GM19397 (cell line): ENCODE results near the gene MCEMP1.
A peak's percentile ranks its signal among the peaks of the same experiment; 100 is the strongest.

Experiments
- ATAC-seq: cut with Tn5 transposase; IDR thresholded peaks from one replicate; pipeline ENCODE4 v1.9.1; 2021; ENCODE audit warnings: mild to moderate bottlenecking, moderate library complexity; ENCODE audit not compliant: unreplicated experiment

The MCEMP1 gene, protein sequence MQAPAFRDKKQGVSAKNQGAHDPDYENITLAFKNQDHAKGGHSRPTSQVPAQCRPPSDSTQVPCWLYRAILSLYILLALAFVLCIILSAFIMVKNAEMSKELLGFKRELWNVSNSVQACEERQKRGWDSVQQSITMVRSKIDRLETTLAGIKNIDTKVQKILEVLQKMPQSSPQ

DNA sequence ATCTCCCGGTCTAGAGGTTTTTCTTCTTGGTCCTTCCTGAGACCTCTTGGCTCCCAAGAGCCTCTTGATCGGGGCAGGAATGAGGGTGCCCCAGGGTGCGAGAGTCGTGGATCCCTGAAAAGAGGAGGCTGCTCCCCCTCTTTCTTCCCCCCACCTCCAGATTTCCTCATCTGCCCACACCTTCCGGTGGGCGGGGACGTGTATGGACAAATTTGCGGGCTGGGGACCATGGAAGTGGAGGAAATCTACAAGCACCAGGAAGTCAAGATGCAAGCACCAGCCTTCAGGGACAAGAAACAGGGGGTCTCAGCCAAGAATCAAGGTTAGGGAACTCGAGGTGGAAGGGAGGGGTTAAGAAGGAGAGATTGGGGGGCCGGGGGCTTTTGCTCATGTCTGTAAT lies at the start of gene MCEMP1:
Gene MCEMP1 (plus strand): TSS at position 237 of the 400 bp plus-strand sequence. CDS start 31 bp downstream, at position 268.
- ATAC-seq: no peak

DNA sequence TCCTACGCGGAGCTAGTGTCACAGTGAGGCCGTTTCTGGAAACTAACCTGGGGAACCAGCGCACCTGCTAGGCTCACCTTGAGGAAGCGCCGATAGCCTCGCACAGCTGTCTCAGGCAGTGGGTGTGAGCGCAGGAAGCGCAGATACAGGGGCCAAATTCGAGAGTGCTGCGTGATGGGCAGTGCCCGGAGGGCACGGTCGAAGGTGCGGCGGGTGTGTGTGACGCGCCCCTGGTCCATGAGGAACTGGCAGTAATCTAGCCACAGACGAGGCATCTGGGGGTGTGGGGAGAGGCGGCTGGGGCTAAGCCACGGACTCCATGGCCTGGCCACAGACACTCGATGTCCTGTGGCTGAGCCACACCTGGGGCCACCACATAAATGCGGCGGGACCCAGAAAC lies 49.7 kb upstream of the MCEMP1 start:
- no peak for ATAC-seq

DNA sequence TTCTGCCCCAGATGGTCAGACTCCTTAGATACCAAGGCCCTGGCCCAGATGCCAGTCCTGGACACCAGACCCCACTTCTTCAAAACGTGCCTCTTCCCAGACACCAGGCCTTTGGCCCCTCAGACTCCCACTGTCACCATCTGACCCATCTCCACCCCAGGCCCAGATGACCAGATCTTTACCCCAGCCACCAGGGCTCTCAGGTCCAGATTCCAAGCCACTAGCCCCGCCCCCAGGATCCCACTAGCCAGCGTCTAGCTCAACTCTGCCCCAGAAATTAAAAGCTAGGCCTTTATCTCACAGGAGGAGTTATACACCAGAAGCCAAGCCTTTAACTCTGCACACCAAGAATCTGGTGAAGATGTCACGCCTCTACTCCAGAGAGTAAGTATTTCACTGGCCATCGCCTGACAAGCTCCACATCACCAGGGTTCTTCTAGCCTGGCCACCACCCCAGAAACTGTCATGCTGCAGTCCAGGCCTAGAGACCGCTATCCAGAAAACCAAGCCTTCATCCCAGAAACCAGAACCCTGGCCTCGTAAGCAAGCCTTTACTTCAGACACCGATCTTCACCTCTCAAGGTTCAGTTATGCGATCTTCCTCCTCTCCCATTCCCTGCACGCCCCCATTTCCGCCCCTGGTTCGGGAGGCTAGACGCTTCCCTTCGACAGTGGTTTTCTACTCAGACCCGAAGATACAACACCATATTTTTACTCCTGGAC lies 48.1 kb upstream of the MCEMP1 start:
- no peak for ATAC-seq

DNA sequence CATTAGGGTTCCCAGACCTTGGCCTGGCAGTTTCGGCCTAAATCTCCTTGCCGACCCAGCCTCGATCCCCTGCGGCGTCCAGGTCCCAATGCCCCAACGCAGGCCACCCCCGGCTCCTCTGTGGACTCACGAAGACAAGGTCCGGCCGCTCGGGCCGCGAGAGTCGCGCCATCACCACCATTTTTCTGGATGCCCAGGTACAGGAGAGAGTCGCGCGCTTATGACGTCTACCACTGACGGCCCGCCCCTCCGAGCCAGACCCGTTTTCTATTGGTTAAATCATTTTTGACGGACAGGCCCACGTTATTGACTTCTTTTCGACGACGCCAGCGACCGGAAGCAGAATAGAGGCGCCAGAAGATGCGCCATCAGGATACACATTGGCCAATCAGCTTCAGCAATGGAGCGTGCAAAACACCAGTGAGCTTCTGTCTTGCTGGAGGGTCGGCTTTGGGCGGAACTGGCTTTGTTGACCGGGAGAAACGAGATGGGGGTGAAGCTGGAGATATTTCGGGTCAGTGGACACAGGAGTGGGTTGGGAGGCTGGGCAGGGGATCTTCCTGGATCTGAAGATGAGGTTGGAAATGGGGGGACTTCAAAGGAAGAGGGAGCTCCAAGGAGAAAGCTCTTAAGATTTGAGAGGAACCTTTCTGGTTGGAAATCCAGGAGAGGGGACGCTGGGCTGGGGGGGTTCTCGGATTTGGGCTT lies 47.4 kb upstream of the MCEMP1 start, which contains the start of the genes PET100 and XAB2:
Gene PET100 (plus strand): TSS at position 447 of the 708 bp plus-strand sequence. CDS start 41 bp downstream, at position 488.
Gene XAB2 (minus strand): TSS at position 199 of the 708 bp plus-strand sequence. CDS start 18 bp downstream, at position 181.
- peak; percentile 90 for ATAC-seq

DNA sequence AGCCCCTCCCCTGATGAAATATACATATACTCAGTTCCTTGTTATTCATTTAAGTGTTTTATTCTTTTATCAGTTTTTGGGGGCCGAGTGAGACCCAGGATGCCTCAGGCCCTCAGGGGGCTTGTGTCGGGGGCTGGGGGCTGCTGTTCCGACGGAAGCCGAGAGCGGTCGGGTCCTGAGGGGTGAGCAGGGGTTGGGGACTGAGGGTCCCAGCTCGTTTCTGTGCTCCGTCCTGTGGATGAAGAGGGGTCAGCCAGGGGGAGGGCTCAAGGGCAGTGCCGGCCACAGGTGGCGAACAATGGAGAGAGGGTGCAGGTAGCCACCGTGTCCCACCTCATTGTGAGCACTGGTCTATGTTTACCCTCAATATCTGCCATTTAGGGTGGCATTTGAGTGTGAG lies 45.3 kb upstream of the MCEMP1 start:
- ATAC-seq: no peak

DNA sequence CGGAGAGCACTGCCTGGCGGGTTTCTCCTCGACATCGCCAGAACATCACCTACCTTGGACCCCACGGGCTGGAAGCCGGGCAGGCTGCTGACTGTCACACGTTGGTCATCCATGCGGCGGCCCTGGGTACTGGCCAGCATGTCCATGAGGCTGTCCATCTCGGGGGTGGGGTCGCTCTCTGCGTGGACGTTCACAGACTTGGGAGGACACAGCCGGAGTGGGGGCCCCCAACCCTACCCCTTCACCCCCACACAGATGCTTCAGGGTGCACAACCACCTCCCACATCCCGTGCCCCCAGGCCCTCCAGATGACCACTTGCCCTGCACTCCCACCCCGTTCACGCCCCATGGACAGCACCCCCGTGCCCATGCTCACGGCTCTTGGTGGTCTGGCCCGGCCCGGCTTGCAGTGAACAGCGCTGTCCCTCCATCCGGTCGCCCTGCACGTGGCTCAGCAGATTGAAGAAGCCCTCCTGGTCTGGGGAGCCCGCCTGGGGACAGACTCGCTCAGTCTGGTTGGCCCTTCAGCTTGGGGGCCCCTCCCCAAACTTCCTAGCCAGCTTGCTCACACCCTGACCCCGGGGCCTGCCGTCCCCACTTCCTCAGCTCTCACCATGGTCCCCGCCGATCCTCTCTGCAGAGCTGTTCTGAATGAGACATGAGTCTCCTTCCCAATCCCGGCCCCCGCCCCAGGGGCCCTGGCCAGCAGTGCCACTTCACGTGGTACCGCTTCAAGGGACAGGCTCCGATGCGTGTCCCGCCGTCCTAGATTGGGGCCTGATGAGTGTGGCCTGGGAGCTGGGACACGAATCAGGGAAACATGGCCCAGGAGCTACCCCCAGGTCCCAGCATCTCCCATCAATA lies 44.3 kb upstream of the MCEMP1 start:
- no peak for ATAC-seq

DNA sequence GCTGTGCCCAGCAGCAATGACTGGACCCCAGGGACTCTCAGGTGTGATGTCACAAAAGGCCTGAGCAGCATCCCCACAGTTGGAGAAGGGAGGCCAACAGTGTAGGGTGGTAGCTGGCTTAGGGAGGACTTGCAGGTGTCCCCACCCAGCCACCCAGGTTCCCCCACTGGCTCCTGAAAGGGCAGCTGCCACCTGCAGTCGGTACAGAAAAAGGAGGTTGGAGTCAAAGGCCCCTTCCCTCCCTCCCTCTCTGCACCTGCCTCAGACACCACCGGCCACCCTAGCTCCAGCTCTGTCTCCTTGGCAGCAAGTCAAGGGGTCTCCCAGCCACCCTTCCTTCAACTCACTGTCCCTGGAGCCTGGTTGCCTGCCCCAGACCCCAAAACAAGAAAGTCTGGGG lies 43.2 kb upstream of the MCEMP1 start, which contains the start of gene PCP2:
Gene PCP2 (minus strand): TSS at position 22 of the 400 bp plus-strand sequence. CDS start 262 bp downstream, outside the sequence.
- ATAC-seq: no peak

DNA sequence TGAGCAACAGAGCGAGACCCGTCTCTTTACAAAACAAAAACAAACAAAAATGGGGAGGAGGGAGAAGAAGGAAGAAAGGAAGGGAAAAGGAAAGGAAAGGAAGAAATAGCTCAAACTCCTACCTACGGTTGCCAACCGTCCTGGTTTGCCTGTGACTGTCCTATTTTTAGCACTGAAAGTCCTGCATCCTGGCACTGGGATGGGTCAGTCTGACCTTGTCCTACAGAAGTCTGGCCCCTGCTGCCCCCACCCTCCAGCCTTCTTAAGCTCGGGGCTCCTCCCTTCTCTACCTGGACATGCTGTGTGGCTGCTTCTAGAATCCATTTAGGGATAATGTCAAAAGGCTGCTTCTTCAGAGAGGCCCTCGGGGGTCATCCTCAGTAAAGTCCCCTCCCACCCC lies 41.2 kb upstream of the MCEMP1 start:
- ATAC-seq: no peak

DNA sequence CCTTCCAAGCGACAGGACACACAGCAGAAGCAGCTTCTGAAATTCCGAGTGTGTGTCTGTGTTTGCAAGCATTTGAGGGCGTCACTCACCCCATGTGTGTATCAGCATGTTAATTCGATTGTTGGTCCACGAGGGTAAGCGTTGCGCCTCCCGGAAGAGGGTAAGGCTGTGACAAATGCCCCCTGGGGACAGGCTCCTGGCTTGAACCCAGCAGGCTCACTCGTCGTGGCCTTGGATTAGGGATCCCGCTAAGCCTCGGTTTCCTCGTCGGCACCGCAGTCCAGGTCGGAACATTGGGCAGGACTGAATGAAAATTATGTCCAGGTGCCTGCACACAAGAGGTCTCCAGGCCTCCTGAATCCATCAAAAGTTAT lies 40.6 kb upstream of the MCEMP1 start:
- ATAC-seq: no peak

DNA sequence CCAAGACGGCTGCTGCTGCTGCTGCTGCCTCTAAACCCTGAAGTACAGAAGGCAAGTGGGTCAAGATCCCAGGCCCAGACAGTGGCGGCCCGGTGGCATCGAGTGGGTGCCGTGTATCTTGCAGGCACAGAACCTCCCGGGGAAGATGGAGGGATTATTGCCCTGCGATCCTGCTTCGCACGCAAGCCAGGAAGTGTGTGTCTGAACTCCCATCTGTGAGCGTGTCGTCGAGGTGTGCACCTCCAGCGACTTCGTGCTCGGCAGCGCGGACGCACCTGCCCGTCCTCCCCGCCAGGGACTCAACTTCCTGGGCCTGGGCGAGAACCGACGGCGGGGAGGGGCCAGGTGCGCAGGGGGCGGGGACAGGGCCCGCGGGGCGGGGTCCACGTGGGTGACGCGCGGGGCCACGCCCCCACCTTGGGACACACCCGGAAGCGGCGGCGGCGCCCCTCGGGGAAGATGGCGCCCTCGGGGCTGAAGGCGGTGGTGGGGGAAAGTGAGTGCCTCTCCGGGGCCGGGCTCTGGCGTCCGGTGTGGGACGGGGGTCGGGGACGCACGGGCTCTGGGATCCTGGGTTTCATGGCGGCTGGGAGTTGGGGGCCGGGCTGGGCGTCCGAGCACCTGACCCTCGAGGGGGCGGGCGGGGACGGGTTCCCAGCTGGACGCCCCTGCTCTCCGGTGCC lies 40.1 kb upstream of the MCEMP1 start, which contains the start of gene STXBP2:
Gene STXBP2 (plus strand): TSS at position 420 of the 683 bp plus-strand sequence. CDS start 40 bp downstream, at position 460.
- peak; percentile 69 for ATAC-seq

DNA sequence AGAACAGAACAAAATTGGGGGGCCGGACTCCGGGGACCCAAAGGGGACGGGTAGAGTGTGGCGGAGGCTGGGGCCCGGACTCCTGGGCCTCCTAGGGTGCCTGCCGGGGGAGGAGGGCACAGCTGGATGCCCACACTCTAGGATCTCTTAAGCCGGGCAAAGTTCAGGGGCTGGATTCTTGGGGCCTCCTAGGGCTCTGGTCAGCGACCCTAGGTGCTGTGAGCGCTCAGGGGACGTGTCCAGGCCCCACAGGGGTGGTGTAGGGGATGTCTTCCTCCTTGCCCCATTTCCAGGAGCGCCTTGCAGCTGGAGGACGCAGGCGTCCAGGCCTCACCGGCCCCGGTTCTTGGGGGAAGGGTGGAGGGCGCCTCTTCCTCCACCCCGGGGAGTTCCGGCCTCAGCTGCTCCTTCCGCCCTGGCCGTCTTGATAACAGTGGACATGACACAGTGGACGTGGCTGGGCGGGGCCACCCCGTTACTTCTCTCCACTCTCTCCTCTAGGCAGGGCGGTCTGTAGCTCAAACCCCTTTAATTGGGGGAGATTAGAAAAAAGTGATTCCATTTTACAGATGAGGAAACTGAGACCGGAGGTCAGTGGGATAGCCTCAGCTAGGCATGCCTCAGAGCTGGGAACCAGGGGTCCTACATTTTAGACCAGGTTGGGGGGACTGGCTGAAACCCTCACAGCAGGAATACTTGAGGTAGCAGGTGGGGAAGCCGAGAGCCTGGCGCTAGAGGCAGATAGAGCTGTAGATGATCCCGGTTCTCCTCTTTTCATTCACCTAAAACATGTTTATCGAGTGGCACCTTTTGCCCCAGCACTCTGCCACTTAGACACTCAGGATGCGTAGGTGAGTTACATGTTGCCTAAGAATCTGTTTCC lies 39.3 kb upstream of the MCEMP1 start:
- no peak for ATAC-seq

DNA sequence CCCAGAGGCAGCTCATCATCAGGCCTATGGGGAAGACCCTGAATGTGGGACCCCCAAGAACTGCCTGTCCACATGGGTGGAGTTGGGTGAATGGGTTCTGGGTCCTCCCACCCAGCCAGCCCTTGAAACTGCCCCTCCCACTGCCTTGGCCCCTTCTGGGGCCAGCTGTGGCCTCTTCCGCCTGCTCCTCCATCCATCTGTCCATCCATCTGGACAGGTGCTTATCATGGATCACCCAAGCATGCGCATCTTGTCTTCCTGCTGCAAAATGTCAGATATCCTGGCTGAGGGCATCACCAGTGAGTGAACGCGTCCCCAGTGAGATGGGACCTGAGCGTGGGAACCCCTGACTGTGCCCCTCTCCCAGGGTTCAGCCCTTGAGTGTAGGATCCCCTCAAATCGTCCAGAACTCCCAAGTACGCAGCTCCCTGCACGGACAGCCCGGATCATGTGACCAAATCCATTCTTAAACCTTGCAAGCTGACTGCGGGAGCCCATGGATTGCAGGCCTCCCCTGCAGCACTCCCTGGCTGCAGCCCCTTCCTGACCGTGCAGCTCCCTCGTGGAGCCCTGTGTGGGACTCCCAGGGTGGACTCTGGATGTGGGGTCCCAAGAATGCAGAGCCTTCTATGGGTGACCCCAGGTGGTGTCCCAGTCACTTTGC lies 38.0 kb upstream of the MCEMP1 start:
- ATAC-seq: no peak

DNA sequence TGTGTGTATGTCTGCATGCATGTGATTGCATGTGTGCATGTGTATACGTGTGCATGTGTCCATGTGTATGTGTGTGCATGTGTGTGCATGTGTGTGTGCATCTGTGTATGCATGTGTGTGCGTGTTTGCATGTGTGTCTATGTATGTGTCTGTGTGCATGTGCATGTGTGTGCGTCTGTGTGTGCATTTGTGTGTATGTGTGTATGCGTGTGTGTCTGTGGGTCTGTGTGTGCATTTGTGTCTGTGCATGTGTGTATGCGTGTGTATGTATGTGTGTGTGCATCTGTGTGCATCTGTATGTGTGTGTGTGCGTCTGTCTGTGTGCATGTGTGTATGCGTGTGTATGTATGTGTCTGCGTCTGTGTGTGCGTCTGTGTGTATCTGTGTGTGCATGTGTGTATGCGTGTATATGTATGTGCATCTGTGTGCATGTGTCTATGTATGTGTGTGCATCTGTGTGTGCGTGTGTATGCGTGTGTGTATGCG lies 37.0 kb upstream of the MCEMP1 start:
- no peak for ATAC-seq

DNA sequence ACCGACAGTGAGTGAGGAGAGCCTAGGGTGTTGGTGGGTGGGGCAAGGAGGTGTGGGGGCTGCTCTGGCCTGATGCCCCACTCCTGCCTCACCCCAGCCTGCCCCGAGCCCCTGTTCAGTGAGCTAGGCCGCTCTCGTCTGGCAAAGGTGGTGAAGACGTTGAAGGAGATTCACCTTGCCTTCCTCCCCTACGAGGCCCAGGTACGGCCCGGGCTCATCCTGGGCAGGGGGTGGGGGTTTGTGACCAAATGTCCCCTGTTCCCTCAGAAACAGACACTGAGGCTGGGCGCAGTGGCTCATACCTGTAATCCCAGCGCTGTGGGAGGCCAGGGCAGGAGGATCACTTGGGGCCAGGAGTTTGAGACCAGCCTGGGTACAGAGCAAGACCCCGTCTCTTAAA lies 36.1 kb upstream of the MCEMP1 start:
- ATAC-seq: no peak

DNA sequence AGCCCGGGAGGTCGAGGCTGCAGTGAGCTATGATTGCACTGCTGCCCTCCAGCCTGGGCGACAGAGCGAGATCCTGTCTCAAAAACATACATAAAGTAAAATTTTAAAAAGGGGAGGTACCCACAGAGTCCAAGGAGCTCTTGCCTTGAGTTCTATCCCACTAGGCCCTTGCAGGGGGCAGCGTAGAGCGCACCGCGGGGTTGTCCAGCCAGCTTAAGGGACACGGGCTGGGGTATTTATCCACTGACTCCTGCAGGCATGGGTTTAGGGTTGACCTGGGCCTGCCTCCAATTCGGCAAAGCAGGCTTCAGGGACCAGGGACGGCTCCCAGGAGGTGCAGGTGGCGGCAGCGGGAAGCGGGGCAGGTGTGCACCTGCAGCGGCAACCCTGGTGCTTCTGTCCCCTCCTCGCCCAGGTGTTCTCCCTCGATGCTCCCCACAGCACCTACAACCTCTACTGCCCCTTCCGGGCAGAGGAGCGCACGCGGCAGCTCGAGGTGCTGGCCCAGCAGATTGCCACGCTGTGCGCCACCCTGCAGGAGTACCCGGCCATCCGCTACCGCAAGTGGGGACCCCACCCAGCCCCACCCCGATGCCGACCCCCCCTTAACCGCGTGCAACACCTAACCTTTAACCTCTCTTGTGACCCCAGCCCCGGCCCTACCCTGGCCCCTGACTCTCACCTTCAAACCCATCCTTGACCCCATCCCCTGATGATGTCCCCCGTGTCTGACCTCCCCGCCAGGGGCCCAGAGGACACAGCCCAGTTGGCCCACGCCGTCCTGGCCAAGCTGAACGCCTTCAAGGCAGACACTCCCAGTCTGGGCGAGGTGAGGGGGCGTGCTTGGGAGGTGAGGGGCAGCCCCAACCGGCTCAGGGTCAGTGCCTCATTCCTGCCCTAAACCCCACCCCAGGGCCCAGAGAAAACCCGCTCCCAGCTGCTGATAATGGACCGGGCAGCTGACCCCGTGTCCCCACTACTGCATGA lies 35.3 kb upstream of the MCEMP1 start:
- ATAC-seq: no peak

DNA sequence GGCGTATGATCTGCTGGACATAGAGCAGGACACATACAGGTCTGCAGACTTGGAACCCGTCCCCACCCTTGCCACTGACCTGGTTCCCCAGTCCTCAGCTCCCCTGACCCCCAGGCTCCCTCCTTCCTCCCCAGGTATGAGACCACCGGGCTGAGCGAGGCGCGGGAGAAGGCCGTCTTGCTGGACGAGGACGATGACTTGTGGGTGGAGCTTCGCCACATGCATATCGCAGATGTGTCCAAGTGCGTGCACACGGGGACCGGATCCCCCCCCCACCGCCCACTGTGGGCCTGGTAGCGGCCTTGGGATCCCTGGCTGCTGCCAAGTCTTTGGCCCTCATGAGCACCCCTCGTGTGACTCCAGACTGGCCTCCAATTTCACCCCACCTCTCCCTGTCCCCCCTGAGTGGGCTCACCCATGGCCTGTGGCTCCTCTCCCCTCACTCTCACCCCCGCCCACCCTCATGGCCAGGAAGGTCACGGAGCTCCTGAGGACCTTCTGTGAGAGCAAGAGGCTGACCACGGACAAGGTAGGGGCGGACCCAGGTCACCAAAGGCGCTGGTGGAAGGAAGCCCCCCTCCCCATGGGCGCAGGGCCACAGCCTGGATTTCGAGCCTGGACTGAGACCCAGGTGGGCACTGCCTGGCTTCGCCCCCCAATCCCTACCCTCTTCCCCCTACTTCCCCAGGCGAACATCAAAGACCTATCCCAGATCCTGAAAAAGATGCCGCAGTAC lies 34.4 kb upstream of the MCEMP1 start:
- ATAC-seq: no peak

DNA sequence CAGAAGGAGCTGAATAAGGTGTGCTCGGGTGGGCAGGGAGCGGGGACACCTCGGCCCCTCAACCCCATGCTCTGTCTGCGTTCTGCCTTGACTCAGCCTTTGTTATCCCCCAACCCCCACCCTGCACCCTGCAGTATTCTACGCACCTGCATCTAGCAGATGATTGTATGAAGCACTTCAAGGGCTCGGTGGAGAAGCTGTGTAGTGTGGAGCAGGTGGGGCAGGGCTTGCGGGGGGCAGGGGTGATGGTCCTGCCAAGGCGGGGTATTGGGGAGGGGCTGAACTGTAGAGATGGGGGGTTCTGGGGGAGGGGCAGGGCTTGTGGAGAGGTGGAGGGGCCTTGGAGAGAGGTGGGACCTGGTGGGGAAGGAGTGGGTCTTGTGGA lies 33.9 kb upstream of the MCEMP1 start:
- ATAC-seq: no peak
